GM19239 (cell line): ENCODE data around the gene ACRBP.

Experiments
- DNase-seq: peaks from one replicate; pipeline ENCODE4 v3.0.0; 2011; ENCODE audit warnings: low spot score; ENCODE audit not compliant: insufficient read length
- FAIRE-seq: peaks from 2 replicates; lab custom pipeline; 2011; peaks lifted over from hg19 to GRCh38; lab: Jason Lieb, UNC

Gene ACRBP

GRCh38 chr12:6652391-6652790, 5.2 kb upstream of the ACRBP start:
- DNase-seq: no peak
- no peak for FAIRE-seq

GRCh38 chr12:6650832-6651231, 3.6 kb upstream of the ACRBP start:
- no peak for FAIRE-seq
- no peak for DNase-seq

GRCh38 chr12:6646276-6647082, 753 bp downstream of the ACRBP start:
- DNase-seq: no peak

GRCh38 chr12:6644903-6645302, 2.3 kb downstream of the ACRBP start:
- FAIRE-seq (no peak), DNase-seq (no peak)

More at GRCh38 chr12:6646276-6647082, 753 bp downstream of the ACRBP start:
- no peak for FAIRE-seq

GRCh38 chr12:6644257-6644596, 3.0 kb downstream of the ACRBP start:
- FAIRE-seq: peak; percentile 73
- DNase-seq: no peak

GRCh38 chr12:6643569-6644256, 3.5 kb downstream of the ACRBP start:
- no peak for DNase-seq
- FAIRE-seq: no peak

- no peak for FAIRE-seq
These were observed 6.1 kb downstream of the ACRBP start for GRCh38 chr12:6641131-6641530.

GRCh38 chr12:6640497-6640896, 6.7 kb downstream of the ACRBP start:
- DNase-seq (no peak), FAIRE-seq (no peak)

More at GRCh38 chr12:6641131-6641530, 6.1 kb downstream of the ACRBP start:
- DNase-seq: no peak

- no peak for FAIRE-seq
- DNase-seq: no peak
These were observed 8.0 kb downstream of the ACRBP start for GRCh38 chr12:6639151-6639801.

- FAIRE-seq (peak; percentile 31), DNase-seq (no peak)
These were observed 8.9 kb downstream of the ACRBP start for GRCh38 chr12:6638305-6638704.

- DNase-seq (no peak), FAIRE-seq (peak; percentile 85)
These were observed 11.2 kb downstream of the ACRBP start, which contains the start of gene LPAR5 for GRCh38 chr12:6635856-6636531. LPAR5 (minus strand) TSS chr12:6635959; CDS start chr12:6621248, 14,711 bp downstream.

GRCh38 chr12:6635375-6635855, 11.8 kb downstream of the ACRBP start:
- DNase-seq (no peak), FAIRE-seq (peak; percentile 96)

- peak; percentile 58 for DNase-seq
- peak; percentile 90 for FAIRE-seq
These were observed 14.9 kb downstream of the ACRBP start for GRCh38 chr12:6632026-6632983.

GRCh38 chr12:6631549-6631961, 15.7 kb downstream of the ACRBP start:
- FAIRE-seq (peak; percentile 4), DNase-seq (no peak)

- DNase-seq (no peak), FAIRE-seq (no peak)
These were observed 16.5 kb downstream of the ACRBP start for GRCh38 chr12:6630736-6631135.

- DNase-seq (no peak), FAIRE-seq (peak; percentile 72)
These were observed 19.6 kb downstream of the ACRBP start for GRCh38 chr12:6627616-6628015.

GRCh38 chr12:6626654-6627283, 20.5 kb downstream of the ACRBP start:
- FAIRE-seq: no peak
- no peak for DNase-seq

- DNase-seq: no peak
- no peak for FAIRE-seq
These were observed 26.4 kb downstream of the ACRBP start for GRCh38 chr12:6620885-6621274.
